NOMO-1 (cell line): ENCODE data around the gene RFESD.
"Not testable (repeated sequence)": the region's sequence is repeated elsewhere in the genome, so short reads cannot be mapped to it uniquely, and the experiment has no call there.

Experiments used
- DNase-seq, 2 experiments: peaks; one replicate each; lab custom pipeline; 2025; ENCODE audit not compliant: unreplicated experiment in 2 of 2; lab: John Stamatoyannopoulos, UW

RFESD gene

GRCh38 chr5:95706196-95706595, 59.6 kb downstream of the RFESD start:
- not testable (repeated sequence) for DNase-seq

- DNase-seq = no peak
Measured at GRCh38 chr5:95707055-95707454, 60.5 kb downstream of the RFESD start.
